Brain microvascular endothelial cell (primary cell): ENCODE data around the gene LHX4.

Experiments used
- DNase-seq: peaks from one replicate; pipeline ENCODE4 v3.0.0-alpha.2; 2020
- H3K27ac ChIP-seq: fragments of 250-450 bp; sonication (Bioruptor Pico); 2 replicates; pipeline ENCODE4 v1.5.1; 2020; ENCODE audit warnings: mild to moderate bottlenecking, moderate library complexity
- H3K27me3 ChIP-seq: fragments of 250-450 bp; sonication (Bioruptor Pico); replicated peaks from 2 replicates; pipeline ENCODE4 v1.5.1; 2020; ENCODE audit warnings: mild to moderate bottlenecking
- H3K36me3 ChIP-seq: fragments of 250-450 bp; sonication (Bioruptor Pico); replicated peaks from 2 replicates; pipeline ENCODE4 v1.5.1; 2020; ENCODE audit warnings: mild to moderate bottlenecking
- H3K4me3 ChIP-seq: 2 replicates; pipeline ENCODE4 v1.5.1; 2011; ENCODE audit warnings: low read depth, mild to moderate bottlenecking, control low read depth, low read length, moderate library complexity
- in situ Hi-C: cut with HindIII; loops from 2 replicates; pipeline ENCODE4 v1.10.0; 2017; ENCODE audit warnings: low sequenced_read_pairs, low pct_ligation_motif_present
- TF ChIP-seq, protein P1 (sequence below): IDR thresholded peaks from 2 replicates; pipeline ENCODE4 v1.5.1; 2011; ENCODE audit warnings: low read depth, mild to moderate bottlenecking, moderate library complexity, low read length, control low read depth, inconsistent platforms; ENCODE audit errors: missing control alignments

LHX4 gene

GRCh38 chr1:180233191-180234011 lies 3.3 kb downstream of the LHX4 start:
- Histone ChIP-seq H3K27me3 (peaks cover 85% of the 10 kb centered on the region), H3K27ac (no peak overlapping the region), H3K36me3 (no peaks in the 10 kb centered on the region), H3K4me3 (no peak overlapping the region)
- TF ChIP-seq, protein P1, sequence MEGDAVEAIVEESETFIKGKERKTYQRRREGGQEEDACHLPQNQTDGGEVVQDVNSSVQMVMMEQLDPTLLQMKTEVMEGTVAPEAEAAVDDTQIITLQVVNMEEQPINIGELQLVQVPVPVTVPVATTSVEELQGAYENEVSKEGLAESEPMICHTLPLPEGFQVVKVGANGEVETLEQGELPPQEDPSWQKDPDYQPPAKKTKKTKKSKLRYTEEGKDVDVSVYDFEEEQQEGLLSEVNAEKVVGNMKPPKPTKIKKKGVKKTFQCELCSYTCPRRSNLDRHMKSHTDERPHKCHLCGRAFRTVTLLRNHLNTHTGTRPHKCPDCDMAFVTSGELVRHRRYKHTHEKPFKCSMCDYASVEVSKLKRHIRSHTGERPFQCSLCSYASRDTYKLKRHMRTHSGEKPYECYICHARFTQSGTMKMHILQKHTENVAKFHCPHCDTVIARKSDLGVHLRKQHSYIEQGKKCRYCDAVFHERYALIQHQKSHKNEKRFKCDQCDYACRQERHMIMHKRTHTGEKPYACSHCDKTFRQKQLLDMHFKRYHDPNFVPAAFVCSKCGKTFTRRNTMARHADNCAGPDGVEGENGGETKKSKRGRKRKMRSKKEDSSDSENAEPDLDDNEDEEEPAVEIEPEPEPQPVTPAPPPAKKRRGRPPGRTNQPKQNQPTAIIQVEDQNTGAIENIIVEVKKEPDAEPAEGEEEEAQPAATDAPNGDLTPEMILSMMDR: no peak
- DNase-seq: no peak
- in situ Hi-C loops: no loop called here

DNA sequence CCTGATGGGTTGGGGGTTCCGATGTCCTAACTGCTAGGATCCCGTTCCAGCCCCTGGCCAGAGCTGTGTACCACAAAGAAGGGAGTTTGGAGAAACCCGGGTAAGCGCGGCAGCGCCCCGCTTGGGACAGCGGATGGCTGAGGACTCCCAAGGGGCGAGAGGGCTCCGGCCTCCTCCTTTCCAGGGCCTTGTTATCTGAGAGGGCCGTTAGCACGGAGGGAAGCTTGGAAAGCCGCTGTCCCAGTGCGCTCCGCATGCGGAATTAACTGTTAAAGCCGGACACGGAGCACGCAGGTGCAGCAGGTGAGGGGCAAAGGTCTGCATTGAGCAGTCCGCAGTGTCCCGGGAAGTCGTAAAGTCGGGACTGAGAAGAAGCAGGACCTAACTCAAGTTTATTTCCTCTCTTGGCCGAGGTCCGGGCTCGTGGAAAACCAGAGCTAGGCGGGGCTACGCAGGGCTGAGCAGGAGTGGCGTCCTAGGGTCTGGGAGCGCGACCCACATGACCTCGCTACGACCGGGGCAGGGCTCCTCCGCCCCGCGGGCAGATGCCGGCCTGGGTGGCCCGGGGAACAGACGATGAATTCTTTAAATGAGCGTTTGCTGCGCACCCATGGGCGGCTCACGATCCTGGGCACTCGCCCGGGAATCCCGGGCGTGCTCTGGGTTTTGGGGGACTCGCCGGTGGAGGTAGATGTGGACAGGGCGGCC lies 4.5 kb downstream of the LHX4 start:
- TF ChIP-seq, protein P1: no peak
- no peaks in the 10 kb centered on the region for H3K36me3 ChIP-seq
- no peak for DNase-seq
- H3K4me3 ChIP-seq: no peak overlapping the region
- in situ Hi-C loops: no loop called here
- H3K27ac ChIP-seq: no peak overlapping the region
- peaks cover 85% of the 10 kb centered on the region for H3K27me3 ChIP-seq

DNA sequence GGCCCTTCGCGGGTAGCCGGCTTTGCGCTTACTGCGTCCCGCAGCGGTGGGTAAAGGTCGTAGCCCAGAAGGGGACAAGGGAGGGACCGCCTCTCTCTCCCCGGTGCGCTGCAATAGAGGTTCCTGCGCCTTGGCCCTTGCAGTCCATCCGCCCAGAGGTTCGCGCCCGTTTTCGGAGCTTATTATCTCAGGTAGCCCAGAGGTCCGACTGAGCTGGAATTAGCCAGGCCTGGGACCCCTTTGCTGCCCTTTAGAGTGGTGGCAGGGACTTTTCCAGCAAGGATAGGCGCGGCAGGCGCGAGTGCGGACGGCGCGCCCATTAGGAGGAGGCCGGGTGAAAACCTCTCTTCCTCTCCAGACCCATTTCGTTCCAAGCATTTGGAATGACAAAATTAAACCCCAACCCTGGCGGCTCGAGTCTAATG lies 5.0 kb downstream of the LHX4 start:
- H3K4me3 ChIP-seq: no peak overlapping the region
- no peak for DNase-seq
- H3K27me3 ChIP-seq: peaks cover 90% of the 10 kb centered on the region
- in situ Hi-C loops: no loop called here
- TF ChIP-seq, protein P1: no peak
- H3K36me3 ChIP-seq: no peaks in the 10 kb centered on the region
- H3K27ac ChIP-seq: no peak overlapping the region

DNA sequence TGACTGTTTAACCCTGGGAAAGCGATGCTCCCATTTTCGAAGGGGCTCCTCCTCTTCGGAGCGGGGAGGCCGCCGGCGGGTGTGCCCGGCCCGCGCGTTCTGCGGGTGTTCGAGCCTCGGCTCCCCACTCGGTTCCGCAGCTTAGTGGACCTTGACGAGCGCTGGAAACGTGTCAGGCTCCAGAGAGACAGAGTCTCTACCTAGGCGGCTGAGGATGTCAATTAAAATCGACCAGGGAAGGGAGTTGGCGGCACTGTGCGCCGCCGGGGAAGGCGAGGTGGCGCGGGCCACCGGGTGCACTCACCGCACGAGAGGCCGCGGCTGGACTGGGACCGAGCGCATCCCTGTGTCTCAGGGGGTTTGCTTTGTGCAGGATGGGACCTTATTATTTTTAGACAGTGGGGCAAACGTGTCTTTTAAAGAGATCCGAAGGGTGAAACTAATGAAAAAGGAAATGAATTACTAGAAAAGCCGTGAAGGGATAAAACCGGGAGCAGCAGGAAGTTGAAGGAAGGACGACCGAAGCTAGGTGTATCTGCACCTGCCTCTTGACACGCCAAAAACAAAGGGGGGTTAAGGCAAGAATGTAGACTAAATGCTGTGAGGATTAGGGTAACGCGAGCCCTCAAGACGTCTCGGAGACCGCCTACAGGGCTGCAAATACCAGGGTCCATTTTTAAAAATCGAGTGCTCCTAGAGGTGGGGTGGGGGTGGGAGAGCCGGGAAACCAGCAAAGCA lies 5.6 kb downstream of the LHX4 start:
- Histone ChIP-seq H3K4me3 (no peak overlapping the region), H3K27ac (no peak overlapping the region), H3K36me3 (no peaks in the 10 kb centered on the region), H3K27me3 (peaks cover 92% of the 10 kb centered on the region)
- in situ Hi-C loops: no loop called here
- no peak for DNase-seq
- TF ChIP-seq, protein P1: no peak

GRCh38 chr1:180236698-180237509 lies 6.8 kb downstream of the LHX4 start:
- TF ChIP-seq, protein P1: no peak
- Histone ChIP-seq H3K27me3 (peaks cover 95% of the 10 kb centered on the region), H3K36me3 (no peaks in the 10 kb centered on the region), H3K27ac (no peak overlapping the region), H3K4me3 (no peak overlapping the region)
- DNase-seq: no peak
- in situ Hi-C loops: no loop called here
